Renal cortex interstitium (tissue), 11 donors: ENCODE results near the gene TP73. TPM values are rescaled to one million over a fixed set of nuclear protein-coding genes. Genes with fewer than 3 reads are reported as not detected.
A peak's percentile ranks its signal among the peaks of the same experiment; 100 is the strongest.

Experiments used
- DNase-seq, 11 donors: peaks; one replicate each; pipeline ENCODE4 v3.0.0-alpha.2; 2013; ENCODE audit warnings: low read depth in 9 of 11, low spot score in 4 of 11; ENCODE audit errors: extremely low read depth in 1 of 11
- polyA plus RNA-seq, 3 donors: library from polyadenylated mRNA; unstranded; fragments of 120-200 nt; gene quantifications; one replicate each; pipeline ENCODE4 v1.2.1, GENCODE V29; 2013; ENCODE audit not compliant: insufficient read length in 3 of 3

Gene TP73
- polyA plus RNA-seq, 3 donors = 0.37 to 0.73 (median 0.73) TPM

DNA sequence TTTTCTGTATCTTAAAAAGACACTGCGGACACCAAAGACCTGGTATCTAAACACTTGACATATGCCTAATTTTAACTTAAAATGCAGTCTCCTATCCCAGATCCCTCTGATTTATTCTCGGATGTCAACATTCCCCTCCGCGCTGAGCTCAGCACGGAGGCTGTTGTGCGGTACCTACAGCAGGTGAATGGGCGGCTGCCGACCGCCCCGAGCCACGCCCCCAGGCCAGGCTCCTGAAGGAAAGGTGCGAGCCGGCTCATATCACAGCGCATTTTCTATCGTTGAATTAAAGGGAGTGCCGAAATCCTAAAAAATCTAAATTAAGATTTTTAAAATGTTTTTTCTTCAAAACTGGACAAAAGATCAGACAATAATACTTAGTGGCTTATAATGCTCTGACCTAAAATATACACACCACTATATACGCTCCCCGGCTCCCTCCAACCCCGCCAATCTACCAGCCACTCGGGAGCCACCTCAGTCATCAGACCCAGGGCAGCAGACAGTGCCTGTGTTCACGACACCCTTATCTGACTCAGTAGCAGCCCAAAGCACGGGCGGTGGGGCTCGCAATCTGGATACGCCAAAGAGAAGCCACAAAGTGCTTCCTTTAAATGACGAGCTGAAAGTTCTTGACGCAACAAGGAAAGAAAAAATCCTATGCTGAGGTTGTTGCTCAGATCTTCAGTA is 6.5 kb upstream of the TP73 start:
- DNase-seq = no peak

DNA sequence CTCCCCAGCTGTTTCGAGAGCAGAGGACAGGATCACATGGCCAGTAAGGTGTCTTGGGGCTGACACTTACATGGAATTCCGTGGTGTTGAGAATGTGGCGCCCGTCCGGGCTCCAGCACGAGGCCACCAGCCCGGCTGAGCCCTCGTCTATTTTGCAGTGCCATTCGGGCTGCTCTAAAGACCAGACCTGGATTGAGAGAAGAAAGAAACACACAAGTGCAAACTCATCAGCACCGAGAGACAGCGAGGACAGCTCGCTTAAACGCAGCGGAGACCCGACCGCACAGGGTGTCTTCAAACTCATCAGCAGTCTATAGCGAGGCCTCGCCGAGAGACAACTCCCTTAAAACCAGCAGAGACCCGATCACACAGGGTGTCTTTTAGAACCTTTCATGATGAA is 5.7 kb upstream of the TP73 start:
- no peak for DNase-seq

DNA sequence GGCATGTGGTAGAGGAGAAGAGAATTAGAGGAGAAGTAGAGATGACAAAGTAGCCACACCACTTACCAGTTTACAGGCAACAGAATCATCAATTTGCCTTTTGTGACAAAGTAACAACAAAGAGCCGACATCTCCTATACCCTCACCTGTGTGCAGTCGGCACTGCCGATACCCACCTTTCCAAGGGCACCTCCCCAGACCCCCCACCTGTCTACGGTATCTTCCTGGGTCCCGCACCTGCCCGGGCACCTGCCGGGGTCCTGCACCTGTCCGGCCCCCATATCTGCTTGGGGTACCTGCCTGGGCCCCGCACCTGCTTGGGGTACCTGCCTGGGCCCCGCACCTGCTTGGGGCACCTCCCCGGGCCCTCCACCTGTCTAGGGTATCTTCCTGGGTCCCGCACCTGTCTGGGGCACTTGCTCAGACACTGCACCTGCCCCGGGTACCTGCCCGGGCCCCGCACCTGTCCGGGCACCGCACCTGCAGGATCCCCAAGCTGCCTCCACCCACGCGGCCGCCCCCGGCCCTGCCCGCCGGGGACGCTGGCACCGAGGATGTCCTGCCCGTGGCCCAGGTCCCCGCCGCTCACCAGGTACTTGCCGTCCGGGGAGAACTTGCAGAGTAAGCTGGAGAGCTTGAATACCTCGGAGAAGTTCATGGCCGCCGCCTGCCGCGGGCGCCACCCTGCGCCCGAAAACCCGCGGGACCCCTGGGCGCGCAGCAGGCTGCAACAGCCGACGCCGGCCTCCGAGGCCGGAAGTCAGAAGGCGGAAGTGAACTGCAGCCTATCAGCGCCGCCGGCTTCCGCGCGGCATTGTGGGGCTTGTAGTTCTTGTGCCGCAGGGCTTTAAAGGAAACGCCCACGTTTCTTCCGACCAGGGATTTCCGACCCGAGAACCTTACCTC is 2.7 kb upstream of the TP73 start, which contains the start of gene WRAP73:
TSS of gene WRAP73 (minus strand) at position 762 of the 906 bp plus-strand sequence. CDS start at position 658, 104 bp downstream.
- peak; percentile 65 to 88 (median 85) for DNase-seq

DNA sequence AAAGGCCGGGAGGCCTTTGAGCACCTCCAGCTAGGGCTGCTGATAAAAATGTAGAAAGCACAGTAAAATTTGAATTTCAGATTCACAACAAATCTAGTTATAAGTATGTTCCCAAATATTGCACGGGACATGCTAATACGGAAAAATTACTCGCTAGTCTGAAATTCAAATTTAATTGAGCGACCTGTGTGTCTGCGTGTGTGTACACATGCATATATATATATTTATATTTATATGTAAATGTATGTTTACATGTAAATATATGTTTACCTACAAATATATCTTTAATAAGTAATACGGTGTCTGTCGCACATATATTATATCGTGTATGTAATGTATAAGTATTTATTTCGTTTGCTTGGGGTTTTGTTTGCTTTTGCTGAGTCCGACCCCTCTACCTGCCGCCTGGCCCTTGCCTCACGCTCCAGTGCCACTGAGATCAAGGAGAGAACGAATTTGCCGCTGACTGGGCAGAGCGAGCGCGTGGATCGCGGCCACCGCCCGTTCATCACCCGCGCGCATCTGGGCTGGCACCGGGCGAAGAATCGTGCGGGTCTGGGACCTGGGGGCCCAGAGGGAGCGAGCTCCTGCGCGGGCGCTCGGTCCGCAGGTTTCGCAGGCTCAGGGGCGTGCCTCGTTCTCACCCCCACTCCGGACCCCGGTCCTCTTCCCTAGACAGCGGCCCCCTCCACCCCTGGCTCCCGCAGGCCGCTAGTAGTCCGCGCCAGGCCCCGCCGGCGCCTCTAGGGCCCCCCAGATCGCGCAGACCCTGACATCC is 1.9 kb upstream of the TP73 start:
- DNase-seq = no peak

DNA sequence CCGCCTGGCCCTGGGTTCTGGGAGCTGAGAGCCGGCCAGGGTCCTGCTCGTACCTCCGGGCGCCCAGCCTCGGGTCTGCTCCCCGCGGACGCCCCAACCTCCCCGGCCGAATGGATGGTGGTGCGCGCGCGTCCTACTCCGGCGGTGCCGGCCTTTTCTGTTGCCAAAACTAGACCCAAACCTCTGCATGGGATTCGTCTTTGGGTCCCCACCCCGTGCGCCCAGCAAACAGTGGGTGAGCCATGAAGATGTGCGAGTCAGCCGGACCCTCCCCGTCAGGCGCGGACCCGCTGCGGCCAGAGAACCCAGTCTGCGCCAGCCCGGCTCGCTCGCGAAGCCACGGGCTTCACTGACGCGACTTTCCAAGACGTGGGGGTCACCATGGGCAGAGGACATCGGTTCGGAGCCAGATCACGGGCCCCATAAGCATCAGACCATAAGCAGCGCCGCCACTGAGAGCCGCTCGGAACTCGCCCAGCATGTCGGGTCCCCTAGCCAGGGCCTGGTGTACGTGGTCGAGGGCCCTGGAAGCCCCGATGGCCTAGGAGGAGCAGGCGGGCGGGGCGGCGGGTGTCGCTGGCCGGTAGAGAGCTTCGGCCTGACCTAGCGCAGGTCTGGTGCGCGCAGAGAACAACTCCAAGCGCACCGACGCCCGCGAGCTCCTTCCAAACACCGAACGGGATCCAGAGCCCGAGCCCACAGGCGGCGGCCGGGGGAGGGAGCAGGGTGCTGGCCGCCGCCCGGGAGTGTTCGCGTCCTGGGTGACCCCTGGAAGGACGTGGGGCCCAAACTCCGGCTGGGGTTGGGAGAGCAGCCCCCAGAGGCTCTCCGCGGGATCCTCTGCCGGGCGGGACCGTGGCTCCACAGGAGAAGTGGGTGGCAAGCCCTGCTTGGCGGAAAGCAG is 1.0 kb upstream of the TP73 start:
- no peak for DNase-seq

DNA sequence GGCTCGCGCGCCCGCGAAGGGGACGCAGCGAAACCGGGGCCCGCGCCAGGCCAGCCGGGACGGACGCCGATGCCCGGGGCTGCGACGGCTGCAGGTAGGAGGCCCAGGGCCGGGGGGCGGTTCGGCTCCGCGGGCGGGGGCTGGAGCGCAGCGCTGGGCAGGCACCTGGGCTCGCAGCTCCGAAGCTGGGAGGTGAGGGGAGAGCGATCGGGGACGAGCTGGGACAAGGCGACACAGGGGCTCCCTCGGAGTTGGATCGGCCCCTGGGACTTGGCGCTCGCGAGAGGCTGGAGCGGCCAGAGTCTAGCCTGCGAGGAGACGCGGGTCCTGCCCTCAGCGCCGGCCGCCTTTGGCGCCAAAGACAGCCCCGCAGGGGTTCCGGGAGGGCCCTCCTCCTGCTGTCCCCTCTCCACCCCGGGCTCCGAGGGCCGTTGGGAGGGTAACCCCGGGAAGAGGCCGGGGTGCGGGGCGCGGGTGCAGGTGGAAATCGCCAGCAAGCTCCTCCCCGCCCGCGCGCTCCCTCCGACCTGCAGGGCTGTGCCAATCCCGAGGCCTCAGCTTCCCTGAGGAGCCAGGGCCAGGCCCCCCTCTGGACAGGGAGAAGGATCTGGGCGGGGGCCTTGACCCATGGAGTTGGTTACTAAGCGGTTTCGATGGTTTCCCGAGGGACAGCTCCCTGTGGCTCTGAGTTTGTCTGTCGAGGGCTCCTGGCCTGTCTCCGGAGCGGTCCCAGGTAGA is 401 bp downstream of the TP73 start:
- no peak for DNase-seq

DNA sequence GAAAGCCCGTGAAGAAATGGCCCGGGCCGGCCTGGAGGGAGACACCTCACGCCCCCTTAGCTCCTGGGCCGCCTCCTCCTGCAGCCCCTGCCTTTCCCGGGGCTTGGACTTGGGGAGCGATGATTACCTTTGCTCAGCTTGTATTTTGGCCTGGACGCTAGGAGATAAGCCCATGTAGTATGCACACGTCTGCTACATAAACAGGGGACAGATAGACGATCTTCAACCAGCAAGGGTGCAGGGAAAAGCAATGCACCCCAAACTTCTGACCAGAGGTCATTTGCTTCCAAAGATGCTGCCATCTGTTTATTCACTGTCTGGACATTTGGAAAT is 936 bp downstream of the TP73 start:
- no peak for DNase-seq

DNA sequence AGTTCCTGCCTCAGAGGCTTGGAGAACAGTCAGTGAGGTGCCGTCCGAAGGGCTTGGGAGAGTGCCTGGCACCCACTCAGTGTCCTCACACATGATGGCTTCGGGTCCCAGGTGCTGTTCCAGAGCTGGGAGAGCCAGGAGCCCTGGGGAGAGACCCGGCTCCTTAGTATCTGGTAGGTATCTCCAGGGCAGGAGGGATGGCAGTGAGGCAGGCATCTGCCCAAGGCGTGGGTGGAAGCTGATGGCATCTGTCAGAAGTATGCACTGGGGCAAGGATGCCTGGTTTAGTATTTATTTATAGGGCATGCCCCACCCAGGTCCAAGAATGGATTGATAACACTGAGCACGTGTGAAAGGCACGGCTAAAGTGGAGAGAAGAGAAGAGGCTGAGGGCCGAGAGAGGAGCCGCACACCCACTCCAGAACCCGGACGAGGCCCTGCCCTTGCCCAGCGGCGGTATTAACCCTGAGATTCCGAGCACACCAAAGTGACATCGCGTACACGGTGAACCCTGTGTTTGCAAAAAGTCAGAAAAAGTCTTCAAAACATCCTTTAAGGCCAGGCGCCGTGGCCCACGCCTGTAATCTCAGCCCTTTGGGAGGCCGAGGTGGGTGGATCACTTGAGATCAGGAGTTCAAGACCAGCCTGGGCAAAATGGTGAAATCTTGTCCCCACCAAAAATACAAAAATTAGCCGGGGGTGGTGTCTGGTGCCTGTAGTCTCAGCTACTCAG is 2.4 kb downstream of the TP73 start:
- DNase-seq = no peak

DNA sequence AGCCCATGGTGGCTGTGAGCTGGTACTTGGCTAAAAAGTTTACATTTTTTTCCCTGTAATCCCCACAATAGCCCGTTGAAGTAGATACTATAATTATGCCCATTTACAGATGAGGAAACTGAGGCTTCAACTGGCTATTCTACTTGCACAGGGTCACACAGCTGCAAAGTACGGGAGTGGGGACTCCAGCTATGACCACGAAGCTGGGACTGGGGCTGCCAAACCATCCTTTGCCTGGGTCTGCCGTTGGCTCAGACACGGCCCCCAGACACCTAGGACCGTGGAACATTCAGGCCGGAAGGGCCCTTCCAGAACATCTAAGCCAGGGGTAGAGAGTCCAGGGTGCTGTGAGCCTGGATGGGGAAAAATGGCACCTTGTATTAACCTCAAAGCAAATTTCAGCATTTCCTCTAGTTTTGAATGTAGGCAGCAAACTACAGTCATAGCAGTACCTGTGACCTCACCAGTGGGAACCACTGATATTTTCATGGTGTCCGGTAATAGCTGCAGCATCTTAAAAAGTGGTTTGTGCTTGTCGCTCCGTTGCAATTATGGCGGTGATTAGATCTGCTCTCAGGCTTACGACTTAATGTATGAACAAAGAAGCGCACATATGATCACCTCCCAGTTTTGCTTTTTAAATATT is 4.3 kb downstream of the TP73 start:
- DNase-seq = no peak

DNA sequence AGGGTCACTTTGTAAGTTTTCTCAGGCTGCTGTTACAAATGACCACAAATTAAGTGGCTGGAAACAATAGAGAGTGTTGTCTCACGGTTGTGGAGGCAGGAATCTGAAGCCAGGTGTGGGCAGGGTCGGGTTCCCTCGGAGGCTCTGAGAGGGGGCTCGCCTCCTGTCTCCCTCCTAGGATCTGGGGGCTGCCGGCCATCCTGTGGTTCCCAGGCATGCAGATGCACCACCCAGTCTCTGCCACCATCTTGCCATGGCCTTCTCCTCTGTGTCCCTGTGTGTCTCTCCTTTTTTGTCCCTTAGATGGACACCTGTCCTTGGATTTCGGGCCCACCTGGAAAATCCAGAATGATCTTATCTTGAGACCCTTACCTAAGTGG is 4.8 kb downstream of the TP73 start:
- no peak for DNase-seq

DNA sequence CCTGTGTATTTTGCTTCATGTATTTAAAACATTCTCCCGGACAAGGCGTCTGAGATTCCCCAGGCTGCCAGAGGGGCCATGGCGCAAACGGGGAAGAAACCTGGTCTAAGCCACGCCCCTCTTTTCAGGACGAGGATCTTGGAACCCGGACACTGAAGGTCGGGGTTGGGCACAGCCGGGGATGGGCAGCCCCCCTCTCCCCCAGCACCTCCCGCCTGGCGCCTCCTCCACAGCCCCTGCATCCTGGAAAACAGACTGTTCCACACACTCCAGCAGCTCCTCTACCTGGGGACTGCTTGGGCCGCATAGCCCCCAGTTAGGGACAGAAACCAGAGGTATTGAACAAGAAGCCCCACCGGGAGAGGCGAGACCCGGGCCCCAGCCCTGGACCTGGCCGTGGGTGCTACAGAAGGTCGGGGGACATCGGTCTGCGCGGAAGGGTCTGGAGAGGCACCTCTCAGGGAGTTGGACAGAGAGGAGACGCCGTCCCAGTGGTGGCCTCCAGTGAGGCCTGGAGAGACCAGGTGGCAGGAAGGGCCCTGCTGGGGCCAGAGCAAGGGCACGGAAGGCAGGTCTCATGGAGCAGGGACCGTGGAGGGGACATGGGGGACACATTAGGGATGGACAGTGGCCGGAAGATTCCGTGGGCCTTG is 5.4 kb downstream of the TP73 start:
- no peak for DNase-seq

DNA sequence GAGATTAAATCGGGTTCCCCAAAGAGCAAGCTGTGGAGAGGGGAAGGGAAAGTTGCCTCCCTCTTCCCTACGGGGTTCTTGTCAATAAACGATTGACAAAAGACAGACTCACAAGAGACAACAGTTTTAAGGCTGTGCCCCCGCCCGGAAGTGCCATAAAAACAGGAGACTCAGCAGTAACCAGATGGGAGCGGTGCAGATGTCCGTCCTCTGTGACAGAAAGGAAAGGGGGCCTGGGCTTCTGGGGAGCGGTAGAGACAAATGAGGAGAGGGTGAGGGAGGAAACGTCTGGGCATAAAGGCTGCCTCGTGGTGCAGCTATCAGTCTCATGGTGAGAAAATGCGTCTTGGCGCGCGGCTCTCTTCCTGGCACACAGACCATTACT is 5.9 kb downstream of the TP73 start:
- no peak for DNase-seq

DNA sequence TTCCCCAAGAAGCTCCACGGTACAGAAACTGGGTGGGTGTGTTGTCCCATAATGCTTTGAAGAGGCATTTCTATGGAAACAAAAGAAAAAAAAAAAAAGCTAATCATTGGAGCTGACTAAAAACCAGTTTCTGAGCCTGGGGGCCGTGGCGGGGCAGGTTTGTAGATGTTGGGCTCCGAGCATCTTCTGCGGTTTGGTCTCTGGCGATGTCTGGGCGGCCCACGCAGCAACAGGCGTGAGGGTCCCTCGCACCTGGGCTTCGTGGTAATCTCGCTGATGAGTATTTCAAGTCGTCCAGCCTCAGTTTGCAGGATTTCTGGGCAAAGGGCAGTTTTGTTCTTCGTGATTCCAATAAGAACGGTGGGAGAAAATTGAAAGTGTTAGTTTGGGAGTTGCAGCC is 6.8 kb downstream of the TP73 start:
- DNase-seq = no peak

DNA sequence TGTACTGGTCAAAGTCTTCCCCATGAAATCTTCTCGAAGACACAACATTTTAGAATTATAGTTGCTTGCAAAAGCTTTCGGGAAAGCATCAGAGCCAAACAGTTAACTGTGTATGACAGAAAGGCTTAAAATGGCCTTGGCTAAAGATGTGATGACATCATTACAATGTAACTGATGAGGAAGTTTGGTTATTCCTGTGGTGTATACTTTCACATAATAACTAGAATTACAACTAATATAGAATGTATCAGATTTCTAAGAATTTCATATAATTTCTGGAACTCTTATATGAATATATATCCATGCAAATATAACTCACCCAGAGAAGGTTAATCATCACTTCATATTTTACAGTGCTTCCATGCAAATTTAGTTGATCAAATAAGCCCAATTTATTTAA is 8.4 kb downstream of the TP73 start:
- no peak for DNase-seq

DNA sequence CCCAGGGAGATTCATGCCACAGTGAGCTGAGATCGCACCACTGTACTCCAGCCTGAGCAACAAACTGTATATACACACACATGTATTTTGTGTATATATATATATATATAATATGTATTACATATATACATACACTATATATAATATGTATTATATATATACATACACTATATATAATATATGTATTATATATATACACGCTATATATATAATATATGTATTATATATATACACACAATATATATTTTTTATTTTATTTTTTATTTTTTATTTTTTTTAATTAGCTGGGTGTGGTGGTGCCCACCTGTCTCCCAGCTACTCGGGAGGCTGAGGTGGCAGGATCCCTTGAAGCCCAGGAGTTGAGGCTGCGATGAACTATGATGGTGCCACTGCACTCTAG is 9.3 kb downstream of the TP73 start:
- DNase-seq = no peak

DNA sequence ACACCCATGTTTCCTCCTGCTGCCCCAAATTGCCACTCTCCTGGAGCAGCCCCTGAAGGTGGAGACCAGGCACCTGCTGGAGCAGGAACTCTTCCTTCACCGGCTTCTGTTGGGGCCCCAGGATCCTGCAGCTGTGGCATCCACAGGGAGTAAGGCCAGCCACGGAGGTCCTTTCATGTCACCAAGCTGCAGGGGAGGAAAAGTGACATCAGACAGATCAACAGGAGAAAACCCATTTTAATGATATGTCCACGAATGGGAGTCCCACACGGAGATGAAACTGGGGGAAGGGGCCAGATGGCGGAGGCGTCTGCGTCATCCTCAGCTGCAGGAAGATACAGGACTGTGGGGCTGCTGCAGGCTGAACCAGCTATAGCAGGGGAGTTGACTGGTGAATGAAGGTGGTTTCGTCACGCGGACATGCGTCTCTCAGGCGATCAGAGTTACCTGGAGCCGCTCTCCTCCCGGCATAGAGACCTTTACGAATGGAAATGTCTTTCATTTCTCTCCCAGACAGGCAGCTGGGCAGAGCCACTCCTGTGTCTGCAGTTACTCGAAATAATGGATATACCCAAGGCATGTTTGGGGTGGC is 9.9 kb downstream of the TP73 start:
- no peak for DNase-seq
